AG04450 (cell line): Measurements from ENCODE around the gene FGL2. TPM values are rescaled to one million over a fixed set of nuclear protein-coding genes. Genes with fewer than 3 reads are reported as not detected.
A peak's percentile ranks its signal among the peaks of the same experiment; 100 is the strongest.

Source experiments
- CTCF ChIA-PET: fragments of 300-600, 350-600 bp; formaldehyde crosslinking; extraction: SDS; loops from one replicate; lab custom pipeline; 2022; ENCODE audit warnings: antibody characterized with exemption, inconsistent platforms; lab: Charles Lee
- POLR2A ChIA-PET: fragments of 350-600 bp; formaldehyde crosslinking; extraction: SDS; loops from one replicate; lab custom pipeline; 2021; ENCODE audit warnings: antibody characterized with exemption, inconsistent platforms; lab: Yijun Ruan, JAX
- DNase-seq: peaks from one replicate; pipeline ENCODE4 v3.0.0-alpha.2; 2011; ENCODE audit warnings: low read depth, low spot score
- H3K27ac ChIP-seq: one replicate; pipeline ENCODE4 v1.5.1; 2012; ENCODE audit warnings: low read depth, low read length, control low read depth
- H3K27me3 ChIP-seq: one replicate; pipeline ENCODE4 v1.6.0; 2012; ENCODE audit warnings: low read length; ENCODE audit not compliant: control insufficient read depth, insufficient read depth
- H3K4me3 ChIP-seq: 2 replicates; pipeline ENCODE4 v1.5.1; 2011; ENCODE audit warnings: mild to moderate bottlenecking, low read depth, low read length, control low read depth
- H3K9me3 ChIP-seq: 2 replicates; pipeline ENCODE4 v1.5.1; 2012; ENCODE audit warnings: low read length; ENCODE audit not compliant: control insufficient read depth, insufficient read depth
- CTCF ChIP-seq: IDR thresholded peaks from 2 replicates; pipeline ENCODE4 v1.5.1; 2011; ENCODE audit warnings: low read depth, low read length, control low read depth, inconsistent platforms
- polyA plus RNA-seq: library from polyadenylated mRNA; depleted of rRNA; stranded (reverse); fragments of >200 nt; gene quantifications from 2 replicates; pipeline ENCODE4 v1.2.3, GENCODE V29; 2011

FGL2 gene
- polyA plus RNA-seq, 1 experiment, result 28.8 TPM

GRCh38 chr7:77200542-77200941 is 923 bp upstream of the FGL2 start:
- ChIA-PET POLR2A (no interaction called here), CTCF (interaction anchor here (0.9 to 2.4 kb wide), 4 partner anchors 37 to 131 kb away, joined by 3 to 12 read pairs (median 8); no protein-coding TSS in a partner anchor)
- Histone ChIP-seq H3K9me3 (no peaks in the 10 kb centered on the region), H3K27me3 (no peaks in the 10 kb centered on the region), H3K4me3 (no peak overlapping the region), H3K27ac (no peak overlapping the region)
- no peak for TF ChIP-seq CTCF
- no peak for DNase-seq

DNA sequence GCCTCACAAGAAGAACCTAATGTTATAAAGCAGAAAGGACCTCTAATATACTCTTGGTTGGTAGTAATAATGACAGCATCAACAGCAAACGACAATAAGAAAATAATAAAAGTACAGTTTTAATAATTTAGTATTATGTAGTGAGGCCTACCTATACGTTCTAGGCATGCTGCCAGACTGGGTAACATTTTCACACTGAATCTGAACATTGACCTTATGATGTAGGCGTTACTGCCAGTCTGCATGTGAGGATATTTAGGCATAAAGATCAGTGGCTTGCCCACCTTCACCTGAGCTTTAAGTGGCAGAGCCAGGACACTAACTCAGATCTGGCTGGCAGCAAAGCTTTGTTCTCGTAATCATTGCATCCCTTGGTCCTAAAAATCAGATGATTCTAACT is 2.5 kb downstream of the FGL2 start:
- TF ChIP-seq CTCF, result no peak
- peak overlapping the region; percentile 41 for H3K4me3 ChIP-seq
- no peaks in the 10 kb centered on the region for H3K27me3 ChIP-seq
- no peak for DNase-seq
- CTCF ChIA-PET, result no interaction called here
- H3K27ac ChIP-seq, result no peak overlapping the region
- POLR2A ChIA-PET, result no interaction called here
- H3K9me3 ChIP-seq, result no peaks in the 10 kb centered on the region

DNA sequence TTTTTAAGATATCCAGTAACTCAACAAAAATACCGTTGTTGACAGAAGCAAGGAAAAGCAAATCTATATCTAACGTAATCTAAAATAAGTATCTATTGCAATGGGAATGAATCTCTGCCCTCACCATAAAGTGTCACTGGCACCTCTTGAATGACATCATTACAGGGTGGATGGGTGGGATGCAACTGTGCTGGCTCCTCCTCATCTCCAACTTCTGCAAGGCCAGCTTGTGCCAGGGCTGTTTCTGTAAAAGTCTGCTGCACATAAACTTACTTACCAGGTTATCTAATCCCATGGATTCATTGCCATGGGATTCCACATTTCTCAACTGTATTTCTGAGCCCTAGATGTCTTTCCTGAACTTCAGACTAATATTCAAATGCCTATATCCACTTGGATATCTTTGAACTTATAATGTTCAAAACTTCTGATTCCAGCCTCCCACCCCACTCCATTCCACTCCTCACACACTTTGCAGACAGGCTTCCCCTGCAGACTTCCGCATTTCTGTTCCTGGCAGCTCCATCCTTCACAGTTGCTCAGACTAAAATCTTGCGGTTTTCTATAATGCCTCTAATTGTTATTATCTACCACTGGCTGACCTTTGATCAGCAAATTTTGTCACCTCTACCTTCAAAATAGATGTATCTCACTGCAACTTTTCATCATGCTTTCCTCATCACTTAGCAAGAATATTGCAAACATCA is 10.7 kb downstream of the FGL2 start:
- H3K9me3 ChIP-seq, result no peaks in the 10 kb centered on the region
- no peak overlapping the region for H3K27ac ChIP-seq
- no peak for TF ChIP-seq CTCF
- no peak for DNase-seq
- ChIA-PET CTCF (no interaction called here), POLR2A (no interaction called here)
- H3K4me3 ChIP-seq, result no peak overlapping the region
- H3K27me3 ChIP-seq, result no peaks in the 10 kb centered on the region

DNA sequence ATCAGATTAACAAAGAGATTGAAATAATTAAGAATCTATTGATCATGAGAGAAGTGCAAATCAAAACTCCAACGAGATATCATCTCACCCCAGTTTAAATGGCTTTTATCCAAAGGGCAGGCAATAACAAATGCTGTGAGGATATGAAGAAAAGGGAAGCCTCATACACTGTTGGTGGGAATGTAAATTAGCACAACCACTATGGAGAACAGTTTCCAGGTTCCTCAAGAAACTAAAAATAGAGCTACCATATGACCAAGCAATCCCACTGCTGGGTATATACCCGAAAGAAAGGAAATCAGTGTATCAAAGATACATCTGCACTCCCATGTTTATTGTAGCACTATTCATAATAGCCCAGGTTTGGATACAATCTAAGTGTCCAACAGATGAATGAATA is 13.8 kb downstream of the FGL2 start:
- no peaks in the 10 kb centered on the region for H3K27me3 ChIP-seq
- POLR2A ChIA-PET, result no interaction called here
- no peaks in the 10 kb centered on the region for H3K9me3 ChIP-seq
- CTCF ChIA-PET, result no interaction called here
- no peak for DNase-seq
- H3K27ac ChIP-seq, result no peak overlapping the region
- H3K4me3 ChIP-seq, result no peak overlapping the region
- no peak for TF ChIP-seq CTCF

DNA sequence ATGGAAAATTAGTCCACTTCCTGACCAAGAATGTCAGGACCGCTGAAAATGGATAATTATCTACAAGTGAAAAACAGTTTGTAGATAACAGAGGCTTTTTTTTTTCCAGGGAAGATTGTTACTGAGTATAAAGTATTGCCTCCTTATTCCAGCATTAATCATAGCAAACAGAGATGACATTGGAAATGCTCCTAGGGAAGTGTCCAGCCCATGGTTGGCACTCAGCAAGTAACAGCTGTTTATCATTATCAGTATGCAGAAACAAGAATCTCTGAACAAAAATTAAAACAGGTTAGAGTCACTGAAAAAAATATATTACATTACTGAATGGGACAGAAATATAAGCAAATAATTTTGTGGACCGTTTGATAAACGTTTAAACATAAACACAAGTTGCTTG is 14.6 kb downstream of the FGL2 start:
- DNase-seq, result no peak
- Histone ChIP-seq H3K9me3 (no peaks in the 10 kb centered on the region), H3K27me3 (no peaks in the 10 kb centered on the region), H3K27ac (no peak overlapping the region), H3K4me3 (no peak overlapping the region)
- ChIA-PET POLR2A (no interaction called here), CTCF (no interaction called here)
- no peak for TF ChIP-seq CTCF
